NB4 (cell line): ENCODE measurements around the gene RPL29.

Source experiments
- MYC ChIP-seq: IDR thresholded peaks from 2 replicates; pipeline ENCODE4 v1.6.1; 2011; ENCODE audit warnings: low read depth, low read length
- TF ChIP-seq, protein P1 (sequence below): IDR thresholded peaks from one replicate; pipeline ENCODE4 v1.5.1; 2012; ENCODE audit warnings: low read depth, low read length

DNA sequence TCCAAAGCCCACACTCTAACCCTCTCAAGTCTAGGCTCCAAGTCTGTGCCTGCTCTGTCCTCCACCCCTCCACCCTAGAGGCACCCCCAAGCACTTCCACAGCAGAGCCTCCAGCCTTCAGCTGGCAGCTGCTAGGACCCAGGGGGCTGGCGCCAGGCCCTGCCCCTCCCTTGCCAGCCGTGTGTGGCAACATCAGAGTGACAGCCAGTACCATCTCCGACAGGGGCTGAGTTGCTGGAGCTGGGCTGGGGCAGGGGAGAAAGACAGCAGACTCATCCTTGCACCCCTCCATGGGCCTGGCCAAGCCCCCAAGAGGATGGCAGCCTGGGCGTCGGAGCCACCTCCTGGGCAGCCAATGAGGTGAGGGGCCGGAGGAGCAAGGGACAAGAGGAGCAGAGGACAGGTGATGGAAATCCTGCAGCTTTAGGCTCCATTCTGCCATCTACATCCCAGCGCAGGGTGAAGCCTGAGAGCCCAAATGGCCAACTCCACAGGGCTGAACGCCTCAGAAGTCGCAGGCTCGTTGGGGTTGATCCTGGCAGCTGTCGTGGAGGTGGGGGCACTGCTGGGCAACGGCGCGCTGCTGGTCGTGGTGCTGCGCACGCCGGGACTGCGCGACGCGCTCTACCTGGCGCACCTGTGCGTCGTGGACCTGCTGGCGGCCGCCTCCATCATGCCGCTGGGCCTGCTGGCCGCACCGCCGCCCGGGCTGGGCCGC, 40.4 kb downstream of the RPL29 start, which contains the start of gene GPR62:
- no peak for TF ChIP-seq MYC
- TF ChIP-seq, protein P1, sequence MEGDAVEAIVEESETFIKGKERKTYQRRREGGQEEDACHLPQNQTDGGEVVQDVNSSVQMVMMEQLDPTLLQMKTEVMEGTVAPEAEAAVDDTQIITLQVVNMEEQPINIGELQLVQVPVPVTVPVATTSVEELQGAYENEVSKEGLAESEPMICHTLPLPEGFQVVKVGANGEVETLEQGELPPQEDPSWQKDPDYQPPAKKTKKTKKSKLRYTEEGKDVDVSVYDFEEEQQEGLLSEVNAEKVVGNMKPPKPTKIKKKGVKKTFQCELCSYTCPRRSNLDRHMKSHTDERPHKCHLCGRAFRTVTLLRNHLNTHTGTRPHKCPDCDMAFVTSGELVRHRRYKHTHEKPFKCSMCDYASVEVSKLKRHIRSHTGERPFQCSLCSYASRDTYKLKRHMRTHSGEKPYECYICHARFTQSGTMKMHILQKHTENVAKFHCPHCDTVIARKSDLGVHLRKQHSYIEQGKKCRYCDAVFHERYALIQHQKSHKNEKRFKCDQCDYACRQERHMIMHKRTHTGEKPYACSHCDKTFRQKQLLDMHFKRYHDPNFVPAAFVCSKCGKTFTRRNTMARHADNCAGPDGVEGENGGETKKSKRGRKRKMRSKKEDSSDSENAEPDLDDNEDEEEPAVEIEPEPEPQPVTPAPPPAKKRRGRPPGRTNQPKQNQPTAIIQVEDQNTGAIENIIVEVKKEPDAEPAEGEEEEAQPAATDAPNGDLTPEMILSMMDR, result no peak
